ENCODE data around the gene OR52E5.
A peak's percentile ranks its signal among the peaks of the same experiment; 100 is the strongest.

The OR52E5 gene

DNA sequence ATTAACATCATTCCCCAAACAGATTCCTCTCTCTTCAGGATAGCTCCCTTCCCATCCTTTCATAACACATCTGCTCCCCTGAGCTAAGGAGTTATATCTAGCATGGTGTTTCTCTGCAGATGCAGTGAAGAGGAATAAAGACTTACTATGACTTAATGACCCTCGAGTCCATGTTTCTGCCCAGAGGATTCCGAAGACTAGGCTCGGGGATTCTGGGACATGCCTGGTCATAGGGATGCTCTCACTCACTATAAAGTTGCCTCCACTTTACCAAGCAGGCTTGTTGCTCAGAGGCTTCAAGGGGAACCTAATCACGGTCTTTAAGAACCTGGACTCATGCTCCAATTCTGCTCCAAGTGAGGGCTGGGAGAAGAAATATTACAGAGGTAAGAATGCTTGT, 12.7 kb upstream of the OR52E5 start, which contains the start of gene OR52E4:
TSS of gene OR52E4 (plus strand) at position 301 of the 400 bp plus-strand sequence. CDS start 3,664 bp downstream, outside the sequence.
- no peak within 1 kb of the TSS for H3K4me3 ChIP-seq (ENCODE audit: low read length)
- TF ChIP-seq, protein P1, sequence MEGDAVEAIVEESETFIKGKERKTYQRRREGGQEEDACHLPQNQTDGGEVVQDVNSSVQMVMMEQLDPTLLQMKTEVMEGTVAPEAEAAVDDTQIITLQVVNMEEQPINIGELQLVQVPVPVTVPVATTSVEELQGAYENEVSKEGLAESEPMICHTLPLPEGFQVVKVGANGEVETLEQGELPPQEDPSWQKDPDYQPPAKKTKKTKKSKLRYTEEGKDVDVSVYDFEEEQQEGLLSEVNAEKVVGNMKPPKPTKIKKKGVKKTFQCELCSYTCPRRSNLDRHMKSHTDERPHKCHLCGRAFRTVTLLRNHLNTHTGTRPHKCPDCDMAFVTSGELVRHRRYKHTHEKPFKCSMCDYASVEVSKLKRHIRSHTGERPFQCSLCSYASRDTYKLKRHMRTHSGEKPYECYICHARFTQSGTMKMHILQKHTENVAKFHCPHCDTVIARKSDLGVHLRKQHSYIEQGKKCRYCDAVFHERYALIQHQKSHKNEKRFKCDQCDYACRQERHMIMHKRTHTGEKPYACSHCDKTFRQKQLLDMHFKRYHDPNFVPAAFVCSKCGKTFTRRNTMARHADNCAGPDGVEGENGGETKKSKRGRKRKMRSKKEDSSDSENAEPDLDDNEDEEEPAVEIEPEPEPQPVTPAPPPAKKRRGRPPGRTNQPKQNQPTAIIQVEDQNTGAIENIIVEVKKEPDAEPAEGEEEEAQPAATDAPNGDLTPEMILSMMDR (IDR thresholded peaks at IDR 0.05; ENCODE audit: insufficient read depth, low read depth, low read length, missing control alignments): no peak
- DNase-seq (ENCODE audit: low read depth): no peak

DNA sequence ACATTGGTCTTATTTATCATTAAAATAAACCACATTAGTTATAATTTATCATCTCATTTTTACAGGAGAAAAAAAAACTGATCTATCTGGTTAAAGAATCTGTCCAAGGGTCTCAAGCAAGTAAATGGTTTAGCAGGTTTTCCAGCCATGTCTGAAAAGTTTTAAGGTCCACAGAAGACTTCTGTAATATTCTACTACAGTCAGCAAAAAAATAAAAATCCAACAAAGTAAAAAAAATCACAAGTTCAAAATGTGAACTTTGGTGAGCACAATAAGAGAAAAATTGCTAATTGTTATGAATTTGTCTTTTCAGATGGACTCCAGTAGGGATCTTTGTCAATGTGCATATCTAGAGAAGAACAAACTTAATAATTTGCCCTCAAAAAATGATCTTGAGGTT, 11.3 kb upstream of the OR52E5 start:
- DNase-seq (ENCODE audit: low read depth): no peak
- H3K4me3 ChIP-seq (ENCODE audit: low read length): no peak overlapping the region

DNA sequence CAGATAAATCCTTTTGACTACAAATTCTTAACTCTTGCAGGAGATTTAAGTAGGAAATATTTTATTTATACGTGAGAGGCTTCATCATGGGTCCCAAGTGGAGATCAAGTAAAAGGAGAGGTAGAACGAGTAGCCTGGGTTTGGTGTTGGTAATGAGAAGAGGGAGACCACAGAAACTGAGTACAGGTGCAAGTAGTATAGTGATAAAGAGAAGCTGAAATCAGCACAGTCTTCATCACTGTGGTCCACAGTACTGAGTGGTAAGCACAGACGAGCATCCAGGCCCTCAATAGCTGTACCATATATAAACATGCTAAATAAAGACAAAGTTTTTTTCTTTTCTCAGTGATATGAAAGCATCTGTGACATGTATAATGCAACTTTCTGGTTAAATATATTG, 5.8 kb upstream of the OR52E5 start:
- DNase-seq (ENCODE audit: low read depth): no peak
- TF ChIP-seq, protein P1 (IDR thresholded peaks at IDR 0.05; ENCODE audit: insufficient read depth, low read depth, low read length, missing control alignments): no peak

More for the DNA sequence above, 11.3 kb upstream of the OR52E5 start:
- TF ChIP-seq, protein P1 (IDR thresholded peaks at IDR 0.05; ENCODE audit: insufficient read depth, low read depth, low read length, missing control alignments): no peak

DNA sequence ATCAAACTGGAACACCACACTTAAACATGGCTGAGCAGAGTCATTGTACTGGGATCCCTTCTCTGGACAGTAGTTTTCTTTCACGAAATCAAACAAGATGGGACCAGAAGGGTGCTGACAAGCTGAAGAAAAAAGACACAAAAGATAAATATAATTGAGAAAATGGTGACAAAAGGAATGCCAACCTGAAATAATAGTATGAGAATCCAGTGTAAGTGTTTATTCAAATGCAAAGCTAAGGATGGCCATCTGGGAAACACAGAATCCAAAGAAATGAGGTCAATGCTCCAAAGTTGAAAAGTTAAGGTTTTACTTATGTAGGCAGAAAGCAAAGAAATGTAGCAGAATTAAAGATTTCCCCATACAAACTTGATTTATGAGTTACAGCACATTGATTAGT, 5.3 kb upstream of the OR52E5 start:
- TF ChIP-seq, protein P1 (IDR thresholded peaks at IDR 0.05; ENCODE audit: insufficient read depth, low read depth, low read length, missing control alignments): no peak
- no peak for DNase-seq (ENCODE audit: low read depth)
- H3K4me3 ChIP-seq (ENCODE audit: low read length): no peak overlapping the region

More for the DNA sequence above, 5.8 kb upstream of the OR52E5 start:
- no peak overlapping the region for H3K4me3 ChIP-seq (ENCODE audit: low read length)

DNA sequence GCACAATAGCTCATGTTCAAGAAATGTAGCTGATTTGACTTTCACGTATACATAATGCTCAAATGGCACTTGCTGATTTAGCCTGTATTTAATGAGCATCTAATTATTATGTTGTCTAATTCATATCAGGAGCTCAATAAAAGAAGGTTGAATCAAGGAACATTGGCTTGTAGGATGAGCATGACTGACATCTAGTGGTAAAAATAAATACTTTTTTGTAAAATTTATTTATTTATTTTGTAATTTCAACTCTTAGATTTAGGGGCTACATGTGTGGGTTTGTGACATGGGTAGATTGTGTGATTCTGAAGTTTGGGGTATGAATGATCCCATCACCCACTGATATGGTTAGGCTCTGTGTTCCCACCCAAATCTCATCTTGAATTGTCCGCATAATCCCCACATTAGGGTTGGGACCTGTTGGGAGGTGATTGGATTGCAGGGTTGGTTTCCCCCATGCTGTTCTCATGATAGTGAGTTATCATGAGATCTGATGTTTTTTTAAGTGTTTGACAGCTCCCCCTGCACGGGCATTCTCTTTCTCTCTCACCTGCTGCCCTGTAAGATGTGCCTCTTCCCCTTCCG, 1.7 kb upstream of the OR52E5 start:
- peak; percentile 32 for DNase-seq (ENCODE audit: low read depth)
- no peak overlapping the region for H3K4me3 ChIP-seq (ENCODE audit: low read length)
- TF ChIP-seq, protein P1 (IDR thresholded peaks at IDR 0.05; ENCODE audit: insufficient read depth, low read depth, low read length, missing control alignments): peak; percentile 39

DNA sequence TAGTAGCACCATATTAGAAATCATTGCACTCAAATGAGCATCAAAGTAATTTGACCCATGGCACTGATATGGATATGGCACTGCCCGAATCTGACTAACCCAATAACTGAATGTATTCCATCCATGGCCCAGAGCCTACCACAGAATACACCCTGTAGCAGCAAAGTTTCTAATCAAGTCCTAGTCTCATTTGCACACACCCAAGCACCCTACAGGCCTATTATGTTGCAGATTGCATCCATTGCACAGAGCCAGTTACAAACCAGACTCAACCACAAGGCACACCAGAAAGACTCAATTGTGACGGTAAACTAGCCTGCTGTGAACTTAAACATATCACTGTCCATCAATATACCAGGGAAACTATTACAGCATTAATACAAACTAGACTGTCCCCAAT, 6.5 kb downstream of the OR52E5 start:
- TF ChIP-seq, protein P1 (IDR thresholded peaks at IDR 0.05; ENCODE audit: insufficient read depth, low read depth, low read length, missing control alignments): no peak
- no peak for DNase-seq (ENCODE audit: low read depth)
- H3K4me3 ChIP-seq (ENCODE audit: low read length): no peak overlapping the region

DNA sequence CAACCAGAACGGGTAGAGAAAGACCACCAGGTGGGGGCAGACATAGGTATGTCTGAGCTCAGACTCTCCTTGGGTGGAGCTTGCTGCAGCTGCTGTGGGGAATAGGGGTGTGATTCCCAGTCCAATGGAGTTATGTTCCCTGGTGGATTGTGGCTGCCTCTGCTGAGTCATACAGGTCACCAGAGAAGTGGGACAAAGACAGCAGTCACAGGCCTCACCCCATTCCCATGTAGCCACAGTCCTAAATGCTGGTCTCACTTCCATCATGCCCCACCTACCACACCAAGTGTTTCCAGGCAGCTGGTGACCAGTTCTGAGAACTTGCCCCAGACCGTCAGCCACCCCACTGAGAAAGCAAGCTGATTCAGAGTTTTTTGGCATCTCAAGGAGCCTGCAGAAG, 17.5 kb downstream of the OR52E5 start:
- DNase-seq (ENCODE audit: low read depth): no peak
- TF ChIP-seq, protein P1 (IDR thresholded peaks at IDR 0.05; ENCODE audit: insufficient read depth, low read depth, low read length, missing control alignments): no peak
- H3K4me3 ChIP-seq (ENCODE audit: low read length): no peak overlapping the region
